NCI-H2029 (cell line): ENCODE results near the gene BABAM2.

Source experiments
- DNase-seq: peaks from one replicate; lab custom pipeline; 2025; lab: John Stamatoyannopoulos, UW

BABAM2 gene

DNA sequence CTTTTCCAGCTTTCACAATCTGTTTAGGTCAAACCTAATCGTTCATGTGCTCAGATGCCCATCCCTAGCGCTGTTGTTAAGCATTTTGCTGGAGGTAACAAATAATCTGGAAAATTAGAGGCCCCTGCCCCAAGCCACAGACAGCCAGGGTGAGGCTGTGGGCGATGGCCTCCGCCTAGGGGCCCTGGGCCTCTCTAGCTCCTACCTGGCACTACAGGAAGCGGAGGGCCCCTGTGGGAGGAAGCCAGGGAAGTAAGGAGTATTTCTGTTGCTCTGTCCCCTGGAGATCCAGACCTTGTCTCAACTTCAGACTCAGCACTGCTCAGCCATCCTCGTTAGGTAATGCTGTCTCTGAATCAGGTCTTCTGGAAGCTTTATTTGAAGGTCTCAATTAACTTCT lies 489.7 kb downstream of the BABAM2 start:
- no peak for DNase-seq

DNA sequence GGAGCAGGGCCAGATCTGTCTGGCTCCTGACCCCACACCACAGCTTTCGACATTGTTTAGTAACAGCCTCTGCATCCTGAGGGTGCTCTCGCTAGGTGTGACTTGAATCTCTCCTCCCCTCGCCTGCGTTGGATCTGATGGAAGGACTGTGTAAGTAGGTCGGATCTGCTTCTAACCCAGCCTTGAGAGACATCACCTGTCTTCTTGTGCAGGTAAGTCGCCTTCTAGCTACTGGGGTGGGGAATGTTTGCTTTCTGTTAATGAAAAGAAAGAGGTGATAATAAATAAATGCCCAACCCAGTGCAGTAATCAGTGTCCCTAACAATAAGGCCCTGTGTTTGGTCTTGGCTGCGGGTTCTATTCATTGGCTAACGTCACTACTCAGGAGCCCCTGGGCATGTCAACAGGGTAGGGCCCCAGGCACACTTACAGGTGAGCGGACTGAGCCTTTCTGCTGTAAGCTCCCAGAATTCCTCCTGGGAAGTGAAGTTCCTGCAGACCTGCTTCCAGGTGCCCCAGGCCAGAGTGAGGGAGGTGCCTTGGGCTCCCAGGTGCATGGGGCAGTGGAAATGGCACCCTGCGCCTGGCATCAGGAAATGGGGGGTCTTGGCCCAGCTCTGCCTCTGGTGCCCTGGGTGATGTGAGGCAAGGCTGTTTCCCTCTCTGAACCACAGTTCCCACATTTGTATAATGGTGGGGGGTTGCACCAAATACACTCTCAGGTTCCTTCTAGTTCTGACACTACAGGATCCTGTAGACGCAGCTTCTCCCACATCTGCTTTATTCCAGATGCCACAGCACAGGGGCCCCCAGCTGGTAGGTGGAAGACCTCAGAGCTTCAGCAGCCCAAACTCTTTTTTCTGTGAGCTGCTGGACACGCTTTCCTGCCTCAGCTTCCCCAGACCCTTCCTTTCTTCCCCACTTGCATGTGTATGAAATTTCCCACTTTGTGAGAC lies 491.0 kb downstream of the BABAM2 start:
- no peak for DNase-seq

DNA sequence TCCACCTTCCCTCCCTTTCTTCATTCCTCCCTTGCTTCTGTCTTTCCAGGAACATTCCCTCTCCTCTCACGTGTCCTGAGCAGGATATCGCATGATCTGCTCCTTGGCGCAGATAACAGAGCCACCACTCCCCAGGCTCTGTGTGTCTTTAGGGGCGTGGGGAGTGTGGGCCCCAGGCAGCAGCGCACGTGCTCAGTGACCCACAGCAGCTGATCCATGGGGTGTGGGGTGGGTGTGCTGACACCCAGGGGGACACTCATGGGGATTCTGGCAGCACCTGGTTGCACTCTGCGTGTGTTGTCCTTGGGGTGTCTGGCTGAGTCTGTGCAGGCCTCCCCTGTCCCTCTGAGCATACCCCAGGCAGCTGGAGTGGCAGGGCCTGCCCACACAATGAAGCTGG lies 492.2 kb downstream of the BABAM2 start:
- DNase-seq, result no peak

DNA sequence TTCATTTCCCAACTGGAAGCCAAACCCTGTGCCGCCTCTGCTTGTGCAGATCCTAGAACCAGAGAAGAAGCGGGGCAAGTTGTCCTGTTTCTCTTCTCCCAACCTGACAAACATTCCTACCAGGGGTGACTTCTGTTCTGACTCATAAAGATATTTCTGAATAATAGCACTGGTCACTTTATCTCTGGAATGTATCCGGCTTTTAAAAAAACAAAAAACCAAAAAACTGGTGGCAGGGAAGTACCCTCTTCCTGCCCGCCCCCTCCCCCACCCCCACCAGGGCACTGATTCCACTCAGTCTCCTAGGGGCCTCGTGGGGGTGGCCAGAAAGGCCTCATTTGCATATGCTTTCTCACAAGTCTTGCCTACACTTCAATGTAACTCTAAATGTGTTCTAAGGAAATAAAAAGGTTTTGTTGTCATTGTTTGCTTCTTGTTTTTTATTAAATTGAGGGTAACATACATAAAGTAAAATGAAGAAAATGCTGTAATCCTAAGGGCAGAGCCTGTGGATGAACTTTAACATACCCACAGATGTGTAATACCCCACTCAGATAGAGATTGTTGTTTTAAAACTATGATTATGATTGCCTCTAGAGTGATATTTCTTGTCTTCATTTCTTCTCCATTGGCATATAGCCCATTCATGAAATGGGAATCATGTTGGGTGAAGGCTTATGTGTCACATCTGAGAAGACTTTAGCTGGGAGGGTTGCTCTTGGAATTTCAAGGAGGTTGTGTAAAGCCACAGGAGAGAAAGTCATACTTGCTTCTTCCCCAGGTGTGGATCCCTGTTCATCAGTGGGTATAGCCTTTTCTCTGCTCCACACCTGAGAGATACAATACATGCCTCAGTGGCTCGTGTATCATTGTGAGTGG lies 496.8 kb downstream of the BABAM2 start:
- DNase-seq, result no peak
